Spleen (tissue), 7 donors: ENCODE measurements around the gene SEMA5B.

ENCODE experiments used
- POLR2A ChIP-seq, 3 donors: fragments of 450-650 bp; IDR thresholded peaks; one replicate each; pipeline ENCODE4 v1.5.1; 2017; ENCODE audit warnings: antibody characterized with exemption in 3 of 3, mild to moderate bottlenecking in 1 of 3
- POLR2AphosphoS5 ChIP-seq, 3 donors: sonication (generic); formaldehyde crosslinking; IDR thresholded peaks; one replicate each; pipeline ENCODE4 v1.5.1; 2017; ENCODE audit warnings: antibody characterized with exemption in 3 of 3
- TF ChIP-seq, protein P1 (sequence below), 11 experiments: fragments of 200-600 bp in 7 of 11; fragments of 450-650 bp in 4 of 11; sonication (generic) in 4 of 11; IDR thresholded peaks in 8 of 11; conservative IDR thresholded peaks in 3 of 11; 1 replicate in 7 of 11; 2 replicates in 4 of 11; pipeline versions ENCODE4 v1.4.0 to v1.8.0; 2016 to 2021; ENCODE audit warnings: antibody characterized with exemption in 11 of 11, inconsistent platforms in 4 of 11, mild to moderate bottlenecking in 1 of 11
- donor health status: DM: no; HTN: no; CAD: no; lungs with moderate emphysema.
- donor health status: DM: no; HTN: no; CAD: no.
- donor health status: DM: no; HTN: no; CAD: no.

DNA sequence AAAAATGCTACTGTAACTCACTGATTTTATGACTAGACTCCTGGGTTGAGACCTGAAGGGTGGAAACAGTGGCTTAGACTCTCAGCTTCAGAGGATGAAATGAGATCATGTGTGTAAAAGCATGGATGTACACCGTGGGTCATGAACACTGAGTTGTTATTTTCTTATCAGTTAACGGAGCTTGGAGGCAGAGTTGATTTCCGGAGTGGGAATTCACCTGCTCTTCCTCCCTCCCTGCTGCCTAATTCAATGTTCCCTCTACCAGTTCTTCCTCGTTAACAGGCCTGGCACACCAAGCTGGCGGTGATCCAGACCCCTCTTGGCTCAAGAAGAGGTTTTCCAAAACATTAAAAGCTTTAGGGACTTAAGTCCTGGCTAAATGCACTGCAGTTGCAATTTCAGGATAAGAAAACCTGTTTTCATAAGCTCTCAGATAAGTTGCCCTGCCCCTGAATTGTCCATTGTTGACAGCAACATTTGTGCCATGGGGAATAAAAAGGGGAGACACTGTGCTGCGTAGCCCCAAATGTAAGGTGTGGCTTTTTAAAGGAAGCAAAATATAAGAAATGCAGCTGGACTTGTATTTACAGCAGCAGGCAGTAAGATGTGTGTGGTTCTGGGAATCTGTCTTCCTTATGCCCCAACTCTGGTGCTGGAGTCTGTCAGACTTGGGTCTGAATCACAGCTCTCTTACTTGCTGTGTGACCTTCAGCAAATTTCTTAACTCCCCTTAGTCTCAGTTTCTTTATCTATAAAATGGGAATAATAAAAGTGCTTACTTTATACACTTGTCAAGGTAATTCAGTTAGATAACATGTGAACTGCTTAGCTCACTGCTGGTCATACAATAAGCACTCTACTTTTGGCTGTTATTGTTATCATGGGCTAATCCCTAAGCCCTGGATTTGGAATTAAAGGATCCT, 49.2 kb upstream of the SEMA5B start:
- no peak for TF ChIP-seq POLR2A (IDR thresholded peaks at IDR 0.05)
- TF ChIP-seq, protein P1, sequence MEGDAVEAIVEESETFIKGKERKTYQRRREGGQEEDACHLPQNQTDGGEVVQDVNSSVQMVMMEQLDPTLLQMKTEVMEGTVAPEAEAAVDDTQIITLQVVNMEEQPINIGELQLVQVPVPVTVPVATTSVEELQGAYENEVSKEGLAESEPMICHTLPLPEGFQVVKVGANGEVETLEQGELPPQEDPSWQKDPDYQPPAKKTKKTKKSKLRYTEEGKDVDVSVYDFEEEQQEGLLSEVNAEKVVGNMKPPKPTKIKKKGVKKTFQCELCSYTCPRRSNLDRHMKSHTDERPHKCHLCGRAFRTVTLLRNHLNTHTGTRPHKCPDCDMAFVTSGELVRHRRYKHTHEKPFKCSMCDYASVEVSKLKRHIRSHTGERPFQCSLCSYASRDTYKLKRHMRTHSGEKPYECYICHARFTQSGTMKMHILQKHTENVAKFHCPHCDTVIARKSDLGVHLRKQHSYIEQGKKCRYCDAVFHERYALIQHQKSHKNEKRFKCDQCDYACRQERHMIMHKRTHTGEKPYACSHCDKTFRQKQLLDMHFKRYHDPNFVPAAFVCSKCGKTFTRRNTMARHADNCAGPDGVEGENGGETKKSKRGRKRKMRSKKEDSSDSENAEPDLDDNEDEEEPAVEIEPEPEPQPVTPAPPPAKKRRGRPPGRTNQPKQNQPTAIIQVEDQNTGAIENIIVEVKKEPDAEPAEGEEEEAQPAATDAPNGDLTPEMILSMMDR (IDR thresholded peaks at IDR 0.05 in 8 of 11, conservative IDR thresholded peaks at IDR 0.05 in 3 of 11) = no peak
- no peak for TF ChIP-seq POLR2AphosphoS5 (IDR thresholded peaks at IDR 0.05)
